Neural cell (in vitro differentiated cells): ENCODE results near the gene PLA2G4E. TPM values are rescaled to one million over a fixed set of nuclear protein-coding genes. Genes with fewer than 3 reads are reported as not detected.

ENCODE experiments used
- H2AFZ ChIP-seq: fragments of 200-600, 300-800 bp; sonication (generic), shearing (Covaris generic); 2 replicates; pipeline ENCODE4 v1.6.0; 2014; ENCODE audit warnings: low read depth, mild to moderate bottlenecking, antibody characterized with exemption, low read length, moderate library complexity
- H3F3A ChIP-seq: fragments of 200-600 bp; shearing (Covaris generic); 2 replicates; pipeline ENCODE4 v1.6.1; 2016; ENCODE audit warnings: mild to moderate bottlenecking, moderate library complexity, mixed read lengths, antibody characterized with exemption, low read length; ENCODE audit not compliant: insufficient read depth, poor library complexity, severe bottlenecking
- H3K27ac ChIP-seq: fragments of 200-600, 300-800 bp; sonication (generic), shearing (Covaris generic); 2 replicates; pipeline ENCODE4 v1.5.1; 2014; ENCODE audit warnings: mild to moderate bottlenecking, low read length, moderate library complexity
- H3K27me3 ChIP-seq: fragments of 300-800, 200-600 bp; sonication (generic), shearing (Covaris generic); 2 replicates; pipeline ENCODE4 v1.6.0; 2014; ENCODE audit warnings: mild to moderate bottlenecking, low read depth, low read length, moderate library complexity; ENCODE audit not compliant: insufficient read depth
- H3K36me3 ChIP-seq: fragments of 300-800, 200-600 bp; sonication (generic), shearing (Covaris generic); 2 replicates; pipeline ENCODE4 v1.5.1; 2014; ENCODE audit warnings: mild to moderate bottlenecking, antibody characterized with exemption, low read length, moderate library complexity; ENCODE audit not compliant: insufficient read depth
- H3K4me2 ChIP-seq: fragments of 300-800, 200-600 bp; sonication (generic), shearing (Covaris generic); 2 replicates; pipeline ENCODE4 v1.6.0; 2014; ENCODE audit warnings: mild to moderate bottlenecking, low read length
- H3K4me3 ChIP-seq: fragments of 300-800, 200-600 bp; sonication (generic), shearing (Covaris generic); 2 replicates; pipeline ENCODE4 v1.5.1; 2014; ENCODE audit warnings: mild to moderate bottlenecking, low read length, moderate library complexity
- H3K79me2 ChIP-seq: fragments of 200-600 bp; shearing (Covaris generic); replicated peaks from 2 replicates; pipeline ENCODE4 v1.6.0; 2014; ENCODE audit warnings: mild to moderate bottlenecking, low read length, moderate library complexity; ENCODE audit not compliant: insufficient read depth
- H3K9ac ChIP-seq: fragments of 300-800, 200-600 bp; sonication (generic), shearing (Covaris generic); 2 replicates; pipeline ENCODE4 v1.6.1; 2016; ENCODE audit warnings: mild to moderate bottlenecking, low read length, mixed read lengths
- H3K9me2 ChIP-seq: fragments of 200-600 bp; shearing (Covaris generic); 2 replicates; pipeline ENCODE4 v1.6.1; 2016; ENCODE audit warnings: mild to moderate bottlenecking, low read length, mixed read lengths; ENCODE audit not compliant: insufficient read depth
- H3K9me3 ChIP-seq: fragments of 200-600, 300-800 bp; sonication (generic), shearing (Covaris generic); 2 replicates; pipeline ENCODE4 v1.6.1; 2016; ENCODE audit warnings: mild to moderate bottlenecking, mixed run types, low read length, moderate library complexity, mixed read lengths
- H4K20me1 ChIP-seq: fragments of 200-600 bp; shearing (Covaris generic); 2 replicates; pipeline ENCODE4 v1.6.1; 2016; ENCODE audit warnings: mild to moderate bottlenecking, mixed run types; ENCODE audit not compliant: insufficient read depth
- CTCF ChIP-seq: fragments of 450-650 bp; IDR thresholded peaks from 2 replicates; pipeline ENCODE4 v1.5.1; 2014; ENCODE audit warnings: antibody characterized with exemption, mild to moderate bottlenecking, moderate library complexity; ENCODE audit not compliant: poor library complexity, severe bottlenecking
- EP300 ChIP-seq: fragments of 450-650 bp; conservative IDR thresholded peaks from 2 replicates; pipeline ENCODE4 v1.6.1; 2014; ENCODE audit warnings: antibody characterized with exemption, mild to moderate bottlenecking, moderate library complexity; ENCODE audit not compliant: poor library complexity, severe bottlenecking
- EZH2 ChIP-seq: fragments of 200-600, 300-800 bp; shearing (Covaris generic), sonication (generic); IDR thresholded peaks from 2 replicates; pipeline ENCODE4 v1.6.1; 2014; ENCODE audit warnings: antibody characterized with exemption, low read length, borderline replicate concordance, mild to moderate bottlenecking; ENCODE audit not compliant: insufficient read depth, poor library complexity, severe bottlenecking
- MXI1 ChIP-seq: fragments of 450-650 bp; conservative IDR thresholded peaks from 2 replicates; pipeline ENCODE4 v1.6.1; 2014; ENCODE audit warnings: antibody characterized with exemption, mild to moderate bottlenecking; ENCODE audit not compliant: poor library complexity, severe bottlenecking
- POLR2AphosphoS5 ChIP-seq: IDR thresholded peaks from 2 replicates; pipeline ENCODE4 v1.6.1; 2012
- RAD21 ChIP-seq: fragments of 450-650 bp; conservative IDR thresholded peaks from 2 replicates; pipeline ENCODE4 v1.6.1; 2014; ENCODE audit warnings: antibody characterized with exemption, mild to moderate bottlenecking, moderate library complexity
- SMC3 ChIP-seq: fragments of 450-650 bp; conservative IDR thresholded peaks from 2 replicates; pipeline ENCODE4 v1.6.1; 2014; ENCODE audit warnings: antibody characterized with exemption, mild to moderate bottlenecking, moderate library complexity; ENCODE audit not compliant: poor library complexity
- TAF1 ChIP-seq: IDR thresholded peaks from 2 replicates; pipeline ENCODE4 v1.6.1; 2012; ENCODE audit warnings: low read depth
- polyA plus RNA-seq: library from polyadenylated mRNA; depleted of rRNA; stranded (reverse); fragments of >200 nt; gene quantifications from 2 replicates; pipeline ENCODE4 v1.2.3, GENCODE V29; 2014
- TF ChIP-seq, protein P1 (sequence below): IDR thresholded peaks from 2 replicates; pipeline ENCODE4 v1.6.1; 2012; ENCODE audit warnings: borderline replicate concordance

Gene PLA2G4E
- polyA plus RNA-seq, 1 donor from 2014 or later: not detected

- H2AFZ ChIP-seq: no peak overlapping the region
- no peak overlapping the region for H3K27ac ChIP-seq
- H3K9me3 ChIP-seq: no peaks in the 10 kb centered on the region
- H4K20me1 ChIP-seq: no peaks in the 10 kb centered on the region
- TF ChIP-seq POLR2AphosphoS5 (no peak), EZH2 (no peak), RAD21 (no peak)
- TF ChIP-seq, protein P1, sequence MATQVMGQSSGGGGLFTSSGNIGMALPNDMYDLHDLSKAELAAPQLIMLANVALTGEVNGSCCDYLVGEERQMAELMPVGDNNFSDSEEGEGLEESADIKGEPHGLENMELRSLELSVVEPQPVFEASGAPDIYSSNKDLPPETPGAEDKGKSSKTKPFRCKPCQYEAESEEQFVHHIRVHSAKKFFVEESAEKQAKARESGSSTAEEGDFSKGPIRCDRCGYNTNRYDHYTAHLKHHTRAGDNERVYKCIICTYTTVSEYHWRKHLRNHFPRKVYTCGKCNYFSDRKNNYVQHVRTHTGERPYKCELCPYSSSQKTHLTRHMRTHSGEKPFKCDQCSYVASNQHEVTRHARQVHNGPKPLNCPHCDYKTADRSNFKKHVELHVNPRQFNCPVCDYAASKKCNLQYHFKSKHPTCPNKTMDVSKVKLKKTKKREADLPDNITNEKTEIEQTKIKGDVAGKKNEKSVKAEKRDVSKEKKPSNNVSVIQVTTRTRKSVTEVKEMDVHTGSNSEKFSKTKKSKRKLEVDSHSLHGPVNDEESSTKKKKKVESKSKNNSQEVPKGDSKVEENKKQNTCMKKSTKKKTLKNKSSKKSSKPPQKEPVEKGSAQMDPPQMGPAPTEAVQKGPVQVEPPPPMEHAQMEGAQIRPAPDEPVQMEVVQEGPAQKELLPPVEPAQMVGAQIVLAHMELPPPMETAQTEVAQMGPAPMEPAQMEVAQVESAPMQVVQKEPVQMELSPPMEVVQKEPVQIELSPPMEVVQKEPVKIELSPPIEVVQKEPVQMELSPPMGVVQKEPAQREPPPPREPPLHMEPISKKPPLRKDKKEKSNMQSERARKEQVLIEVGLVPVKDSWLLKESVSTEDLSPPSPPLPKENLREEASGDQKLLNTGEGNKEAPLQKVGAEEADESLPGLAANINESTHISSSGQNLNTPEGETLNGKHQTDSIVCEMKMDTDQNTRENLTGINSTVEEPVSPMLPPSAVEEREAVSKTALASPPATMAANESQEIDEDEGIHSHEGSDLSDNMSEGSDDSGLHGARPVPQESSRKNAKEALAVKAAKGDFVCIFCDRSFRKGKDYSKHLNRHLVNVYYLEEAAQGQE: no peak
- H3K36me3 ChIP-seq: no peaks in the 10 kb centered on the region
- no peak overlapping the region for H3K4me3 ChIP-seq
- no peak overlapping the region for H3K9ac ChIP-seq
- H3F3A ChIP-seq: no peaks in the 10 kb centered on the region
- no peaks in the 10 kb centered on the region for H3K27me3 ChIP-seq
- H3K9me2 ChIP-seq: no peaks in the 10 kb centered on the region
- no peaks in the 10 kb centered on the region for H3K79me2 ChIP-seq
- no peak overlapping the region for H3K4me2 ChIP-seq
These were observed 68.8 kb downstream of the PLA2G4E start for GRCh38 chr15:41952013-41952563.

DNA sequence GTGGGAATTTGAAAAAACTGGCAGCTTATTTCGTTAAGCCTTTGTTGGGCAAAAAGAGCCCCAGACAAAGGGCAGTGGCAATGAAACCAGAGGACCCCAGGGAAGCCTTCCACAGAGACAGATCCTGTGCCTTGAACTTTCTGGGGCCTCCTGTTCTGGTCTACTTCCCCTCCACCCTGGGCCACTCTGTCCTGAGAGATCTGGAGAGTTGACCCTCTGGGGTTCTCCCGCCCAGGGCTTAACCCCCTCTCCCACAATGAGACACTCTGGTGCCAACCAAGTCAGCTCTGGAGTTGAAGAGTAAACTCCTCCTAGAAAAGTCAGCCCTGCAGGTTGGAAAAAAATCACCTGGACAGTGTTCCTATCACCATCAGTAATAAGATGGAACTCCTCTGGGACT, 69.3 kb downstream of the PLA2G4E start:
- no peaks in the 10 kb centered on the region for H4K20me1 ChIP-seq
- H3K27me3 ChIP-seq: no peaks in the 10 kb centered on the region
- H3K27ac ChIP-seq: no peak overlapping the region
- no peak overlapping the region for H3K4me2 ChIP-seq
- H3K79me2 ChIP-seq: no peaks in the 10 kb centered on the region
- TF ChIP-seq MXI1 (no peak), EZH2 (no peak), RAD21 (no peak), SMC3 (no peak), CTCF (no peak), EP300 (no peak), TAF1 (no peak)
- TF ChIP-seq, protein P1: no peak
- no peaks in the 10 kb centered on the region for H3K36me3 ChIP-seq
- H3K4me3 ChIP-seq: no peak overlapping the region
- no peaks in the 10 kb centered on the region for H3K9me3 ChIP-seq
- no peak overlapping the region for H2AFZ ChIP-seq
- H3K9me2 ChIP-seq: no peaks in the 10 kb centered on the region
- no peaks in the 10 kb centered on the region for H3F3A ChIP-seq
- no peak overlapping the region for H3K9ac ChIP-seq
